ENCODE results near the gene NPTX1. TPM values are rescaled to one million over a fixed set of nuclear protein-coding genes. Genes with fewer than 3 reads are reported as not detected.

Gene NPTX1
- total RNA-seq, 4 donors from 2014 or later = not detected

DNA sequence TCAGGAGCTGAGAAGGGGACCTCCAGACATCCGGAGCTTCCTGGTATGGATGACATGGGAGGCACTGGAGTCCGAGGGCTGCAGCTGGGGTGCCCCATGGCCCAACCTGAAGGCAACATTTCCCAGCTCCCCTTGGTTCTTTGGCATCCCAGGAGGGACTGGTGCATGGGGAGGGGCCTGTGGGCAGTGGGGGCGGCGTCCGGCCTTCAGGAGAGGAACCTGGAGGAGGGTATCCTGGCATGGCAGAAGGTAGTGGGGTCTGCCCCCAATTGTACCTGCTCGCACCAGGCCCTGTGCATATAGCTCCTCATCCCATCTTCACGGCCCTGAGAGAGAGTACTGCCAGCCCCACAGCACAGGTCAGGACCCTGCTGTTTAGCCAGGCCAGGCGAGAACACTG is 11.9 kb downstream of the NPTX1 start:
- TF ChIP-seq, protein P1, sequence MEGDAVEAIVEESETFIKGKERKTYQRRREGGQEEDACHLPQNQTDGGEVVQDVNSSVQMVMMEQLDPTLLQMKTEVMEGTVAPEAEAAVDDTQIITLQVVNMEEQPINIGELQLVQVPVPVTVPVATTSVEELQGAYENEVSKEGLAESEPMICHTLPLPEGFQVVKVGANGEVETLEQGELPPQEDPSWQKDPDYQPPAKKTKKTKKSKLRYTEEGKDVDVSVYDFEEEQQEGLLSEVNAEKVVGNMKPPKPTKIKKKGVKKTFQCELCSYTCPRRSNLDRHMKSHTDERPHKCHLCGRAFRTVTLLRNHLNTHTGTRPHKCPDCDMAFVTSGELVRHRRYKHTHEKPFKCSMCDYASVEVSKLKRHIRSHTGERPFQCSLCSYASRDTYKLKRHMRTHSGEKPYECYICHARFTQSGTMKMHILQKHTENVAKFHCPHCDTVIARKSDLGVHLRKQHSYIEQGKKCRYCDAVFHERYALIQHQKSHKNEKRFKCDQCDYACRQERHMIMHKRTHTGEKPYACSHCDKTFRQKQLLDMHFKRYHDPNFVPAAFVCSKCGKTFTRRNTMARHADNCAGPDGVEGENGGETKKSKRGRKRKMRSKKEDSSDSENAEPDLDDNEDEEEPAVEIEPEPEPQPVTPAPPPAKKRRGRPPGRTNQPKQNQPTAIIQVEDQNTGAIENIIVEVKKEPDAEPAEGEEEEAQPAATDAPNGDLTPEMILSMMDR (IDR thresholded peaks at IDR 0.05; ENCODE audit: low read depth) = no peak

DNA sequence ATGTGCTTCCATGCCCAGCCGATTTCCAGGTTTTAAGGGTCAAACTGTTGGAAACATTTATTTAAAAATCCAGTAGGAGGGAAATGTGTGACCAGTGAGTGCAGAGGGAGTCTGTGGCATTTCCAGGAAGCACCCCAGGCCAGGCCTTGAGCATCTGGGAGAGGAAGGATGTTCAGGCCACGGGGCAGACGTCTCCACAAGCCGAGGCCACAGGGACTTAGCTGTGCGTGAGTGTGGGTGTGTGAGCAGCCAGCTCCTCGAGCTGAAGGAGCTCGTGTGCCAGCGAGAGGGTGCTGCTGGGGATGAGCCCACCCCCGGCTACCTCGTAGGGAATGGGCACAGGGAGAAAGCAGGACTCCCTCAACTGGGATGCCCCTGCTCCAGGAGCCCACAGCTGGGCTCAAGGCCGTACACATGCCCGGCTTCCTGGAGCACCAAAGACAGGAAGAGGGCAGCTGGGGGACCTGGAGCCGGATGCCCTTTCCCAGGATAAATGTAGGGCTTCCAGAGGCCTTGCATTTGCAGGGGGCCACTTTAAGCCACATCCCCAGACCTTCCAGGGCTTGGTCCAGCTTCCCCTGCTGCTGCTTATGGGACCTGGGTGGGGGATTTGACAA is 12.5 kb downstream of the NPTX1 start:
- TF ChIP-seq, protein P1 (IDR thresholded peaks at IDR 0.05; ENCODE audit: low read depth) = no peak

DNA sequence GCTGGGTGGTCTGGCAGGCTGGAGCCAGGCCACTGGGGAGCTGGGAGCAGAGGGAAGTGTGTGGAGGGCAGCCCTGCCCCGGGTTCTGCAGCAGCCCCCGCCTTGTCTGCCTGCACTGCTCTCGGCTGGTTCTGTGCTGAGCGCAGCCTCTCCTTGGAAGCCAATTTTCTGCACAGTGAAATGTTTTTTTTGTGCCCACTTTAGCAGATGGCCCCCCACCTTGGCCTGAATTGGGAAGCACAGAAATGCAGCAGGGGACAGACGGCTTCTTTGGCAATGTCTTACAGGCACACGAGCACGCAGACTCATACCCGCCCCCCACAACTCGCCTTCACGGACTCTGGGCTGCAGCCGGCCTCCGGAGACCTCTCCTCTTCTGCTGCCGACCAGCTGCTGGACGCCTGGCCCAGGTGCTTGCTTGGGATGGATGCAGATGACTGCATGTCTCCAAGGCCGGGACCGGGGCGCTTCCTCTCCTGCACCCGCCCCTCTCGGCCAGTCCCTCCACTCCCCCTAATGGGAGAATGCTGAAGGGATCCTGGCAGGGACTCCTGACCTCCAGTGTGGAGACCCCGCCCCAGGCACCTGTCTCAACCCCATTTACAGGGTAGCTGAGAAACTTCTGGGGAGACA is 14.8 kb downstream of the NPTX1 start:
- TF ChIP-seq, protein P1 (IDR thresholded peaks at IDR 0.05; ENCODE audit: low read depth) = no peak

DNA sequence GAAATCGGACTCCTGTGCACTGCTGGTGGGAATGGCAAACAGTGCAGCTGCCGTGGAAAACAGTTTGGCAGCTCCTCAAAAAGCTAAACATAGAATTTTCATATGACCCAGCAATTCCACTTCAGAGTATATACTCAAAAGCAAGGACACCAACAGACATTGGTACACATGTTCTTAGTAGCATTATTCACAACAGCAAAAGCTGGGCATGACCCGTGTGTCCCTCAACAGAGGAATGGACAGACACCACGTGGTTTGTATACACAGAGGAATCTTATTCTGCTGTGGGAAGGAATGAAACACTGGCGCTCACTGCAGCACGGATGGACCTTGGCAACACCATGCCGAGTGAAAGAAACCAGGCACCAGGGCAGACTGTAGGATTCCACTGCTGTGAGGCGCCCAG is 16.0 kb downstream of the NPTX1 start:
- TF ChIP-seq, protein P1 (IDR thresholded peaks at IDR 0.05; ENCODE audit: low read depth) = no peak

DNA sequence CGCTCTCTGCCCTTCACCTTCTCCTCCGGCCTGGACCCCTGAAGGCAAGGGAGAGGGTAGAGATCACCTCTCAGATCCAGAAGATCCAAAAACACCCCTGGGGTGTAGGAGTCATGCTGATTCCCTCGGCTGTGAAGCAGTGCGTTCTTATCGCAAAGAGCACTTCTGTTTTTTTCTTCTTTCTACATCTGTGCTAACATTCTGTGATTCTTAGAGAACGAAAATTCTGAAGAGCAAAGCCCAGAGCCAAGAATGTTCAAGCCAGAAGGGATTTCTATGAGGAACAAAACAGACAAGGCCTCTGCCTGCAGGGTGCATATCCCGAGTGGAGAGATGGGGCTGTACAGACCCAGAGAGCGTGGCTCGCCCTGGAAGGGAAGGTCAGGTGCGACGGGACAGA is 17.2 kb downstream of the NPTX1 start:
- TF ChIP-seq, protein P1 (IDR thresholded peaks at IDR 0.05; ENCODE audit: low read depth) = no peak

DNA sequence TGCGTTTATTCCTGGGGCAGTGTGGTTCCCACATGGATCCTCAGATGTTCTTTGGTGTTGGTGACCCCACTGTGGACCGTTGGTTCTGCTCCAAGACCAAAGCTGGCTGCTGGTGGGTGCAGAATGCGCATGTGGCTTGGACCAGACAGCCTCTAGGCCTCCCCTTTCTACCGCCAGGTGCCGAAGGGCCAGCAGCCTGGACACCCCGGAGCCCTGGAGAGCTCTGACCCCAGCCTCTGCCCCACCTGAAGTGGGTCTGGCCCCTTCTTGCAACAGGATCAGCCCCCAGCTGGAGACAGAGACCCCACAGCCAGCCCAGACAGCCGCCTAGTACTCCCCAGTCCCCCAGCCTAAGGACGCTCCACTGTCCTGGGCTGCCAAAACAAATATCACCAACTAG is 18.4 kb downstream of the NPTX1 start:
- TF ChIP-seq, protein P1 (IDR thresholded peaks at IDR 0.05; ENCODE audit: low read depth) = no peak

DNA sequence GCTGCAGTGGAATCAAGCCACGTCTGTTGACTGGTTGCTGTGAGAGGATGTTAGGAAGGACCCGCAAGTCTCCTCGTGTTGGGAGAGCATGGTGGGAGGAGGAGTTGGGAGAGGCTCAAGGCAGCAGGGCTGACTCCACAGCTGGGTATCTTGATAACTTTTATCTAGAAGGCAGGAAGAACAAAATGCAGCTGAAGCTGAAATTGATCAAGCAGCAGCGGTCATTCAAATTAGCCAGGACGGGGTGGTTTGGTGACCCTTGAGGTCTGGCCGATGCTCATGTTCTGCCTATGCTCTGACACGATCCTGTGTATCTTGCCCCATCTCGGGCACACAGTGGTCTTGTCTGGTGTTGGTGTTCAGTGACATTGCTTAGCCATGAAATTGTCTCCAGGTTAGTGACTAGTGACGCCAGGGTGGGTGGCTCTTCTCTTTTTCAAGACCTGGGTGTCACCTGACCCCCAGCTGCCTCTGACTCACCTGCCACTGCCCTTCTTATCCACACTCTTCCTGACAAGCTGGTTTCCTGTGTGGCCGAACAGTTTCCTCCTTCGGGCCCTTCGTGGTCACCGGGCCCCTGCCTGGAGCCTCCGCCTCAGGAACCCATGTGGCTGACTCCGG is 19.1 kb downstream of the NPTX1 start:
- TF ChIP-seq, protein P1 (IDR thresholded peaks at IDR 0.05; ENCODE audit: low read depth) = no peak
